Central memory CD4-positive, alpha-beta T cell (primary cell): ENCODE data around the gene ISCU.
"Not testable (repeated sequence)": the region's sequence is repeated elsewhere in the genome, so short reads cannot be mapped to it uniquely, and the experiment has no call there.

Source experiments
- DNase-seq: peaks from one replicate; pipeline ENCODE4 v3.0.0; 2022

Gene ISCU

DNA sequence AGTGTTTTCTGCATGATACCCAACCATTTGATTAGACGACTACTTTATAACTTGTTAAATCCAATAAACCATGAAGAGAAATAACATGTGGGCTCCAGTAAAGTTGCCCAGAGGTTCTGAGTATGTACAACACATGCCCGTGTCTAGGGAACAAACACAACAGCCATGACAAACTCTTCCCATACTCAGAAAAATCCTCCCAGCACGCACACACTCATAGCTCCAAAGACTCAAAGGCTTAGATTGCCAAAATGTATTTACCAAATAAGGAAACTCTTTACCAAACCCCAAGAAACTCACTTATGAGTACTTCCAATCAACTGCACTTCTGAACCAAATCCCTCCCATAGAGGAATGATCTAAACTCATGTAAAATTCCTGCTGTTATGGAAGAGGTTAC is 18.7 kb upstream of the ISCU start:
- no peak for DNase-seq

DNA sequence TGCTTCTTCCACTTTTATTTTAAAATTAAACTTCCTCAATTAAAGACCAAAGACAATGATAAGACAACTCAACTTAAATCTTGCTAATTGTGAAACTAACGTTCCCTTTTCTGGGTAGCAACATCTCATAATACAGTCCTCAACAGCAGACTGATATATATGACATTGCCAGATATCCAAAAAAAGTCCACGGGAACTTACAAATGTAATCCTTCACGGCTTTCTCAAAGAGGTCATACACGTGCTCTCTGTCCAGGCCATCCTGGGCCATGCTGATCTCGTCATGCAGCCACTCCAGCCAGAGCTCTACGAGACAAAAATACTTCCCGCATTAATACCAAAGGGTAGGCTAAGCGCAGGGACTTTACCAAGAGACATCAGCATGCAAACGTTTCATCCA is 14.7 kb upstream of the ISCU start:
- DNase-seq = no peak

DNA sequence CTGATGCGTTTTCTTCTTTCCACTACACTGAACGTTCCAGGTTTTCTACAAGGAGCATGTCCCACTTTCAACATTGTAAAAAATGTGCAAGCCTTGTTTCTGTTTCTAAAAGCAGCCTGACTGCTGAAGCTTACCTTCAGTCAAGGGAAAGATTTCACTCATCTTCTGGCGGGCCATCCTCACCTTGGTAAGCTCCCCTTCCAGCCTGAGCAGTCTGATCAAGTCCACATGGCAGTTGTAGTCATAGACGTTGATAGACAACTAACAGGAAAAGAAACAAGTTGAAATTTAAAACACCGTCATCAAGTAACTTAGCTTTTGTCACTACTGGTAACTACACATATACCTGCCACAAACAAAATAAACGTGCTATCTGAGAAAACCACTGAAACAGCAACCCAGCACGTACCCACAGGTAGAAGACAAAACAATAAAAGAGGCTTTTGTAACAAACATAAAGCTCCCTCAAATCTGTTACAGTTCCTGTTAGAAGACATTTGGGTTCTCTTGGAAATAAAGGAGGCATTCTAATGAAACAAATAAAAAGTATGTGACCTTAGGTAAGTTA is 13.4 kb upstream of the ISCU start:
- DNase-seq = no peak

- no peak for DNase-seq
These were observed 10.9 kb upstream of the ISCU start for GRCh38 chr12:108551535-108551934.

GRCh38 chr12:108553799-108554198 is 8.6 kb upstream of the ISCU start:
- no peak for DNase-seq

GRCh38 chr12:108555383-108555782 is 7.0 kb upstream of the ISCU start:
- not testable (repeated sequence) for DNase-seq

DNA sequence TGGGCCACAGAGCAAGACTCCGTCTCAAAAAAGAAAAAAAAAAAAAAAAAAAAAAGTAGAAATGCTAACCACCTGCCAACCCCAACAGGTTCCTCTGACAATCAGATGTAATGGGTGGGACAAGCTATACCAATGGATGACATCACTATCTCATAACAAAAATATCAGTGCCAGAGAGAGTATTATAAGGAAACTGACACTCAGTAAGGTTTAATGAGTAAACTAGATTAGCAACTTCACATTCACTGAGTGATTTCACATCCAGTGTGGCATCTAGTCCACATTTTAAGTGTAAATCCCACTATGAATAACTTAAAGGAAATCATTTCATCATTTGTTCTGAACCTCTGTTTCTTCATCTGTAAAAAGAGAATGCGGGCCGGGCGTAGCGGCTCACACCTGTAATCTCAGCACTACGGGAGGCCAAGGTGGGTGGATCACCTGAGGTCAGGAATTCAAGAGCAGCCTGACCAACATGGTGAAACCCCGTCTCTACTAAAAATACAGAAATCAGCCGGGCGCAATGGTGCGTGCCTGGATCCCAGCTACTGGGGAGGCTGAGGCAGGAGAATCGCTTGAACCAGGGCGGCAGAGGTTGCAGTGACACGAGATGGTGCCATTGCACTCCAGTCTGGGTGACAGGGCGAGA is 3.3 kb upstream of the ISCU start:
- DNase-seq = no peak

DNA sequence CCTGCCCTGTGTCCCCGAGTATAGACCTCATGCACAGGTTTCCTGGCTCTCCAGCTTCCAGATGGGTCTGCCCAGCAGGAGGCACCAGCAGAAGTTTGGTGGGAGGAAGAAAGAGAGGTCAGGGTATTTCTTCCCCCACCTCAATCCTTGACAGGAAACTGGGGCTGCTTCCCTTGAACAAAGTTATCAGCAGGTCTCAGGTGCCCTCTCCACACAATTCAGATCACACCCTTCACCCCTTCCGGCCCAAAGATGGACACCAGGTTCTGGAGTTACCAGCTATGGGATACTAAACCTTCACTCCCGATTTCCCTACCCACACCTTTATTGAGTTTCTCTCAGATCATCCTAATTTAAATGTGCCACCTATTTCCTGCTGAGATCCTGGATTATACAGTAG is 2.6 kb upstream of the ISCU start:
- DNase-seq = no peak

DNA sequence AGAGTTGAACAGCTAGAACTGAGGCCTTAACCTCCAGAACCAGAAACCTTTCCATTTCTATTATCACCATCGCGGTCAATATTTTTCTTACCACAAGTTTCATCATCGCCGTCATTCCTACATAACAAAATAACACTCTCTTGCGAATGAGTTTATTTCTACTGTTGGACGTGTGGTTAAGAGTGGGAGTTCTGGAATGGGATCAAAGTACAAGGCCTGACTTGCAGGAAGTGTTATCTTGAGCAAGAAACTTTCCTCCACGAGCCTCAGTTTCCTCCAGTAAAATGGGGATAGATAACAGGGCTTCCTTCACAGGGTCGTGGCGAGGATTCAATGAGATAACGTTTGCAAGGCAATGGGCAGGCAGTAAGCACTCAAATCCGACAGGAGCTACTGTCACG is 2.1 kb upstream of the ISCU start:
- DNase-seq = no peak

DNA sequence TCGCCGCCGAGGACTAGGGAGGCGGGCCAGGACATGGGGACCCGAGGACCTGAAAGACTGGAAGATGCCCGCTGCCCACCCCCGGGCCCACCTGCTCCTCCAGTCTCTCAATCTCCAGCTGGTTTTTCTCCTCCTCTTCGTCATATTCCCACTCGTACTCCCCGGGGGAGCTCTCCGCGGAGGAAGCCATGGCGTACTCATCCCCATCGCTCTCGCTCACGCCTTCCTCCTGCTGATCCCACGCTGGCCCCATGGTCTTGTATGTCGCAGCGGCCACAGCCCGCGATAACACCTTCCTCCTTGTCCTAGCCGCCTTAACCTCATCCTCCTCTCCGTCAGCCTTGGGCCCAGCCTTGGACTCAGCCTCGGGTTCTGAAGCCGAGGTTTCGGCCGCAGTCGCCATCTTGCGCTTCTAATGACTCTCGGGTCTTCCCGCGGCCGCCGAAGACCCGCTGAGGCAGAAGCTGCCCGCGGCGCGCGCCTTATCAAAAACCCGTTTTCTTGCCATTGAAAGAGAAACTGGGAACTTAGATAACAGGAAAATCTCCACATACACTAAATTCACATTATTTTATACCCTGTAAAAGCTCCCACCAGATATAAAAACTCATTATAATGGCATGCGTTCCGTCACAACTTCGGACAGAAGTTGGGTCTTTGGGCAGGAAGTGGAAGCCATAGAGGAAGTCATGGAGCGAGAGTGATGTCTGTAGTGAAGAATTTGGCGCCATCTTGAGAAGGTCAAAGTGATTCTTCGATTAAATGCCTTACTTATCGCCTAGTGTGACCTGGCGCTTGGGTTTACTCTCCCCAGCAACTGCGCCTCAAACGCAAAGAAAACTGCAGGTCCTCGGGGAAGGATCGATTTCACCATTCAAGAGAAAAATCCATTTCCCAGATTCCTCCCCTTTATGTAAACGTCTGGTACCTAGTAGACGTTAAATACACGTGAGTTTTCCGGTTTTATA is 1.4 kb upstream of the ISCU start, which contains the start of gene SART3:
Gene SART3, minus strand, starts transcription at position 422 of the 968 bp plus-strand sequence. Its CDS starts 19 bp downstream, at position 403.
- DNase-seq = peak; percentile 85

GRCh38 chr12:108561852-108562347 is 496 bp upstream of the ISCU start:
- DNase-seq = no peak

- DNase-seq = peak; percentile 84
These were observed 874 bp downstream of the ISCU start for GRCh38 chr12:108563136-108563803.

- DNase-seq = no peak
These were observed 1.4 kb downstream of the ISCU start for GRCh38 chr12:108563804-108564151.

GRCh38 chr12:108564724-108565123 is 2.3 kb downstream of the ISCU start:
- DNase-seq = no peak

- no peak for DNase-seq
These were observed 2.8 kb downstream of the ISCU start for GRCh38 chr12:108565146-108565545.

DNA sequence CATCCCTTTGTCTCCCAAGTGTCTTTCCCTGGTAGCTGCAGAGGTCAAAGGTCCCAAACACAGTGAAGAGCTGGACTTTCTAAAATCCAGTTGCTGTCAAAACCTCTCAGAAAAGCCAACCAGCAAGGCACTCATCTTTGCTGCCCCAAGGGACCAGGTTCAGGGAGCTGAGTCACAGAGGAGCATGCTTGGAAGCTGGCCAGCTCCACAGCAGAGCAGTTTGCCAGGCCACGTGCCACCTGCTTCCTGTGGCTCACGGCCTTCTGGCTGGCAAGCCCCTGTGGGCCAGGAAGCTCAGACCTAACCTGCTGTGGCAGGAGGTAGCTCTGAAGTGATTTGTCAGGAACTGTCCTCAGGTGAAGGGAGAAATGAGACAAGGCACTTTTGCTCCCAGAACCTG is 3.6 kb downstream of the ISCU start:
- peak; percentile 59 for DNase-seq

GRCh38 chr12:108566452-108566851 is 4.1 kb downstream of the ISCU start:
- no peak for DNase-seq

GRCh38 chr12:108567406-108568337 is 5.3 kb downstream of the ISCU start:
- DNase-seq = no peak

DNA sequence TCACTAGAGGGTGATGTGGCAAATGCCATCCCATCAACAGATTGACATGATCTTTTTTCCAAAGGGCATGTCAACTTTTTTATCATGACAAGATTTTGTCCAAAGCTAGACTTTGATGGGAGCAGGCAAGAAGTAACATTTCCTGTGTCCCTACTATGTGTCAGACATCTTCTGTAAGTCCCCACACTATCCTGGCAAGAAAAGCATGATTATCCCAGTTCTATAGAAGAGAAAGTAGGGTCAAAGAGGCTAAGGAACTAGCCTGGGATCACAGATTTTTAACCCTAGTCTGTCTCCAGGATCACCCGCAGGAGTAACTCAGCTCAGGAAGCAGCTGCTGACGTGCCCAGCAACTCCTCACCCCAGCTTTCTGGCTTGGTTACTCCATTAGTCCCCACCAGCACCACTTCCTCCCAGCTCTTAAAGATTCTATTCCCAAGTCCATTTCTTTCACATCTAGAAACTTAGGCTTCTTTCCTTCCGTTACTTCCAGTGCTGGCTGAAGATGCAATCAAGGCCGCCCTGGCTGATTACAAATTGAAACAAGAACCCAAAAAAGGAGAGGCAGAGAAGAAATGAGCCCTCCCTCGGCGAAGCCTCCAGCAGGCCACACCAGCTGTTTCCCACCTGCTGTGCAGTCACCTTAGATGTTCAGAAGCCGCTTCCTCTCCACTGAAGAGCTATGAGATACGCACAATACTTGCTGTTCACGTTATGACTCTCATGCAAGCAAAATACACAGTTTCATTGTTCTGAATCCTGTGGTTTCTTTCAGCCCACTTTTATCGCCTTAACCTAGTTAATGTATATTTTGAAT is 6.2 kb downstream of the ISCU start:
- peak; percentile 84 for DNase-seq

DNA sequence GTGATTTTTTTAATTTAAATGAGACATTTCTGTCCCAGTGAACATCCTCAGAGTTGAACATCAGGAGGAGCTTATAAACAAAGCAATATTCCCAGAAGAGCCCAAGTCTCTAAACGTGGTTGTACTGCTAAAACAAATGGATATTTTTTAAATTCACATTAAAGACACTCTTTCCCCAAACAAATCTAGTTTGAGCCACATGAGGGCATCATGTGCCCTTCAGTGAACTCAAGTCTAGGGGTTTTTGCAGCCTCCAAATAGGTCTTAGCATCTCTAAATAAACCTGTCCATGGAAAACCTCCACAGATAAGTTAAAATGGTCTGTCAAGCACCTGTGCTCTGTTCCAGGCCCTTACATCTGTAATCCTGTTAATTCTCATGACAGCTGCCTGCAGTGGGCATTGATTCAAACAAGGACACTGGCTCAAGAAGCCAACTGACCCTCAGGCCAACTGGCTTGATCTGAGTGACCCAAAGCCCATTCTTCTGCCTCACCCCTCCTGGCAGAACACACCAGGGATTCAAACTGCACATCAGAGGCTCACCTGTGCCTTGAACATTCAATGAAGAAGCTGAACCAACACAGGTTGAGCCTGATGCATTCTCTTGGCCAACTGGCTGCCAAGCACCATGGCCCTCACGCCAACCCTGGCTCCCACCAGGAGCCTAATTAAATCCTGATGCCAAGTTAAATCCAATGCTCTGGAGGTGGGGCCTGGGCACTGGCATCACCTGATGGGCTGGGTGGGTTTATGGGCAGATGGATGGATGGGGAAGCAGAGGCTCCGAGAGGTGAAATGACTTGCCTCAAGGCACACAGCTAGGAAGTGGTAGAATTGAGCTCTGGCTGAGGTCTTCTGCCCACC is 8.6 kb downstream of the ISCU start:
- no peak for DNase-seq
